Large intestine (tissue), 3 donors: ENCODE results near the gene TRMU. TPM values are rescaled to one million over a fixed set of nuclear protein-coding genes. Genes with fewer than 3 reads are reported as not detected.
A peak's percentile ranks its signal among the peaks of the same experiment; 100 is the strongest.

ENCODE experiments used
- DNase-seq, 2 donors: peaks; one replicate each; pipeline versions ENCODE4 v3.0.0 to v3.0.0-alpha.2; 2013
- H3K27ac ChIP-seq: one replicate; pipeline ENCODE4 v1.5.1; 2013; ENCODE audit warnings: low read length
- H3K27me3 ChIP-seq: 2 replicates; pipeline ENCODE4 v1.6.1; 2013; ENCODE audit warnings: low read length; ENCODE audit not compliant: control insufficient read depth, insufficient read depth
- H3K36me3 ChIP-seq: 2 replicates; pipeline ENCODE4 v1.6.1; 2013; ENCODE audit warnings: low read length; ENCODE audit not compliant: control insufficient read depth, insufficient read depth
- H3K4me1 ChIP-seq: one replicate; pipeline ENCODE4 v1.6.1; 2013; ENCODE audit warnings: low read length; ENCODE audit not compliant: control insufficient read depth, insufficient read depth
- H3K4me3 ChIP-seq: one replicate; pipeline ENCODE4 v1.5.1; 2013; ENCODE audit warnings: low read length
- H3K9me3 ChIP-seq: one replicate; pipeline ENCODE4 v1.6.1; 2013; ENCODE audit warnings: mild to moderate bottlenecking, low read depth, low read length, moderate library complexity; ENCODE audit not compliant: control insufficient read depth
- WGBS: methylation state at CpG from one replicate; pipeline ENCODE4 v1.1.5; 2013; ENCODE audit warnings: low lambda C conversion rate; ENCODE audit not compliant: insufficient coverage; 5-methylcytosine and 5-hydroxymethylcytosine counted together
- polyA plus RNA-seq: library from polyadenylated mRNA; unstranded; fragments of 120-200 nt; gene quantifications from one replicate; pipeline ENCODE4 v1.2.1, GENCODE V29; 2013

TRMU gene
- polyA plus RNA-seq, 1 donor: 42.3 TPM

- no peaks in the 10 kb centered on the region for H3K9me3 ChIP-seq
- WGBS: 33% methylated on average over 1 of the region's 42 CpGs
- peaks cover 31% of the 10 kb centered on the region for H3K36me3 ChIP-seq
- peaks cover 5% of the 10 kb centered on the region for H3K4me1 ChIP-seq
- peak in 1 of 2 donors; percentile 53 for DNase-seq
- H3K4me3 ChIP-seq: peak overlapping the region; percentile 93
- H3K27me3 ChIP-seq: no peaks in the 10 kb centered on the region
- H3K27ac ChIP-seq: peak overlapping the region; percentile 92
These were observed 885 bp downstream of the TRMU start for GRCh38 chr22:46336119-46337078.

GRCh38 chr22:46337870-46338269 is 2.4 kb downstream of the TRMU start:
- no peak overlapping the region for H3K27ac ChIP-seq
- H3K4me1 ChIP-seq: peaks cover 5% of the 10 kb centered on the region
- no peak overlapping the region for H3K4me3 ChIP-seq
- H3K9me3 ChIP-seq: no peaks in the 10 kb centered on the region
- no peaks in the 10 kb centered on the region for H3K27me3 ChIP-seq
- no peak for DNase-seq
- peaks cover 45% of the 10 kb centered on the region for H3K36me3 ChIP-seq
- no CpG with 5 or more reads among the region's 9 CpGs for WGBS

GRCh38 chr22:46338636-46339035 is 3.1 kb downstream of the TRMU start:
- no peak overlapping the region for H3K4me3 ChIP-seq
- H3K4me1 ChIP-seq: peaks cover 5% of the 10 kb centered on the region
- DNase-seq: no peak
- H3K36me3 ChIP-seq: peaks cover 53% of the 10 kb centered on the region
- H3K9me3 ChIP-seq: no peaks in the 10 kb centered on the region
- no CpG with 5 or more reads among the region's 8 CpGs for WGBS
- no peak overlapping the region for H3K27ac ChIP-seq
- H3K27me3 ChIP-seq: no peaks in the 10 kb centered on the region

GRCh38 chr22:46339956-46340355 is 4.4 kb downstream of the TRMU start:
- Histone ChIP-seq H3K4me1 (peaks cover 5% of the 10 kb centered on the region), H3K36me3 (peaks cover 64% of the 10 kb centered on the region), H3K27me3 (no peaks in the 10 kb centered on the region), H3K4me3 (no peak overlapping the region), H3K27ac (no peak overlapping the region), H3K9me3 (no peaks in the 10 kb centered on the region)
- WGBS: 100% methylated on average over 1 of the region's 5 CpGs
- no peak for DNase-seq

- H3K27me3 ChIP-seq: no peaks in the 10 kb centered on the region
- no CpG with 5 or more reads among the region's 13 CpGs for WGBS
- H3K36me3 ChIP-seq: peaks cover 70% of the 10 kb centered on the region
These were observed 5.2 kb downstream of the TRMU start for GRCh38 chr22:46340676-46341075.

GRCh38 chr22:46346680-46347405 is 11.3 kb downstream of the TRMU start:
- no peak overlapping the region for H3K4me3 ChIP-seq
- H3K36me3 ChIP-seq: peaks cover 92% of the 10 kb centered on the region
- no CpG with 5 or more reads among the region's 19 CpGs for whole genome bisulfite sequencing
- H3K9me3 ChIP-seq: no peaks in the 10 kb centered on the region
- no peaks in the 10 kb centered on the region for H3K4me1 ChIP-seq
- no peak for DNase-seq
- H3K27ac ChIP-seq: no peak overlapping the region
- H3K27me3 ChIP-seq: no peaks in the 10 kb centered on the region

More at GRCh38 chr22:46340676-46341075, 5.2 kb downstream of the TRMU start:
- Histone ChIP-seq H3K9me3 (no peaks in the 10 kb centered on the region), H3K4me3 (no peak overlapping the region), H3K4me1 (peaks cover 5% of the 10 kb centered on the region), H3K27ac (no peak overlapping the region)
- DNase-seq: no peak

GRCh38 chr22:46347646-46348045 is 12.1 kb downstream of the TRMU start:
- H3K4me1 ChIP-seq: no peaks in the 10 kb centered on the region
- no peaks in the 10 kb centered on the region for H3K27me3 ChIP-seq
- peaks cover 92% of the 10 kb centered on the region for H3K36me3 ChIP-seq
- H3K27ac ChIP-seq: no peak overlapping the region
- no CpG with 5 or more reads among the region's 12 CpGs for WGBS
- H3K9me3 ChIP-seq: no peaks in the 10 kb centered on the region
- DNase-seq: no peak
- no peak overlapping the region for H3K4me3 ChIP-seq

- no peaks in the 10 kb centered on the region for H3K9me3 ChIP-seq
- no peaks in the 10 kb centered on the region for H3K27me3 ChIP-seq
- WGBS: no CpG with 5 or more reads among the region's 15 CpGs
- no peak overlapping the region for H3K4me3 ChIP-seq
- peaks cover 92% of the 10 kb centered on the region for H3K36me3 ChIP-seq
- no peak for DNase-seq
- no peaks in the 10 kb centered on the region for H3K4me1 ChIP-seq
- H3K27ac ChIP-seq: no peak overlapping the region
These were observed 12.7 kb downstream of the TRMU start for GRCh38 chr22:46348099-46348695.

- Histone ChIP-seq H3K27me3 (no peaks in the 10 kb centered on the region), H3K36me3 (peaks cover 92% of the 10 kb centered on the region), H3K4me3 (no peak overlapping the region), H3K27ac (no peak overlapping the region), H3K9me3 (no peaks in the 10 kb centered on the region), H3K4me1 (no peaks in the 10 kb centered on the region)
- no CpG with 5 or more reads among the region's 18 CpGs for WGBS
- no peak for DNase-seq
These were observed 13.7 kb downstream of the TRMU start for GRCh38 chr22:46349238-46349637.

- no peak overlapping the region for H3K27ac ChIP-seq
- H3K36me3 ChIP-seq: peaks cover 92% of the 10 kb centered on the region
- H3K9me3 ChIP-seq: no peaks in the 10 kb centered on the region
- no CpG with 5 or more reads among the region's 6 CpGs for WGBS
- no peak for DNase-seq
- H3K4me3 ChIP-seq: no peak overlapping the region
- H3K4me1 ChIP-seq: no peaks in the 10 kb centered on the region
- no peaks in the 10 kb centered on the region for H3K27me3 ChIP-seq
These were observed 14.2 kb downstream of the TRMU start for GRCh38 chr22:46349681-46350080.
